Measurements from ENCODE around the gene CACNA1G. TPM values are rescaled to one million over a fixed set of nuclear protein-coding genes. Genes with fewer than 3 reads are reported as not detected.

The CACNA1G gene
- total RNA-seq, 1 experiment from 2014 or later = 0.04 TPM

GRCh38 chr17:50668025-50668837 lies 107.7 kb downstream of the CACNA1G start:
- H3K36me3 ChIP-seq (ENCODE audit: low read depth, low read length) = no peaks in the 10 kb centered on the region
- H3K9me3 ChIP-seq (ENCODE audit: low read length) = no peaks in the 10 kb centered on the region
- intact Hi-C loops (cut with micrococcal nuclease) = no loop called here
- peaks cover 20% of the 10 kb centered on the region for H3K4me1 ChIP-seq (ENCODE audit: insufficient read depth, low read length)
- ChIA-PET CTCF (no interaction called here), POLR2A (ENCODE audit: unreplicated experiment) (interaction anchor here (0.6 kb wide), 2 partner anchors 35 to 181 kb away, joined by 15 to 17 read pairs; no protein-coding TSS in a partner anchor)
- DNase-seq (peak; percentile 39), ATAC-seq (peak; percentile 47)
- no peaks in the 10 kb centered on the region for H3K27me3 ChIP-seq (ENCODE audit: low read length)
- BruUV-seq (replicated peaks) = no TSS peak
- H4K20me1 ChIP-seq (ENCODE audit: low read length) = no peaks in the 10 kb centered on the region
- H3F3A ChIP-seq (ENCODE audit: low read length, unreplicated experiment) = no peaks in the 10 kb centered on the region
- no peak overlapping the region for H2AFZ ChIP-seq (ENCODE audit: low read length)
- TF ChIP-seq EZH2 (IDR thresholded peaks at IDR 0.05; ENCODE audit: low read length, unreplicated experiment) (no peak), CTCF (conservative IDR thresholded peaks at IDR 0.05; ENCODE audit: low read depth, low read length) (no peak), EZH2phosphoT487 (IDR thresholded peaks at IDR 0.05; ENCODE audit: borderline replicate concordance, low read length) (no peak)
- H3K4me3 ChIP-seq (ENCODE audit: low read length) = no peak overlapping the region
- no peaks in the 10 kb centered on the region for H3K79me2 ChIP-seq (ENCODE audit: low read length)
- no peak overlapping the region for H3K9ac ChIP-seq (ENCODE audit: low read length)
- H3K4me2 ChIP-seq (ENCODE audit: low read length) = peak overlapping the region; percentile 59
- H3K9me2 ChIP-seq (replicated peaks; ENCODE audit: low read length) = no peaks in the 10 kb centered on the region
- H3K27ac ChIP-seq (ENCODE audit: low read length) = no peak overlapping the region

- no peaks in the 10 kb centered on the region for H3K27me3 ChIP-seq (ENCODE audit: low read length)
- intact Hi-C loops (cut with micrococcal nuclease) = no loop called here
- no TSS peak for BruUV-seq (replicated peaks)
- no peak for DNase-seq
- no peak overlapping the region for H3K27ac ChIP-seq (ENCODE audit: low read length)
- no peaks in the 10 kb centered on the region for H3F3A ChIP-seq (ENCODE audit: low read length, unreplicated experiment)
- H3K9me3 ChIP-seq (ENCODE audit: low read length) = no peaks in the 10 kb centered on the region
- POLR2A ChIA-PET (ENCODE audit: unreplicated experiment) = interaction anchor here (0.6 kb wide), 2 partner anchors 34 to 182 kb away, joined by 15 to 17 read pairs; no protein-coding TSS in a partner anchor
- H2AFZ ChIP-seq (ENCODE audit: low read length) = no peak overlapping the region
- no peak for ATAC-seq
- TF ChIP-seq CTCF (conservative IDR thresholded peaks at IDR 0.05; ENCODE audit: low read depth, low read length) (no peak), EZH2phosphoT487 (IDR thresholded peaks at IDR 0.05; ENCODE audit: borderline replicate concordance, low read length) (no peak), EZH2 (IDR thresholded peaks at IDR 0.05; ENCODE audit: low read length, unreplicated experiment) (no peak)
- H3K4me3 ChIP-seq (ENCODE audit: low read length) = no peak overlapping the region
- H4K20me1 ChIP-seq (ENCODE audit: low read length) = no peaks in the 10 kb centered on the region
- no peak overlapping the region for H3K9ac ChIP-seq (ENCODE audit: low read length)
- H3K9me2 ChIP-seq (replicated peaks; ENCODE audit: low read length) = no peaks in the 10 kb centered on the region
- H3K4me2 ChIP-seq (ENCODE audit: low read length) = no peak overlapping the region
- no peaks in the 10 kb centered on the region for H3K79me2 ChIP-seq (ENCODE audit: low read length)
- CTCF ChIA-PET = no interaction called here
- no peaks in the 10 kb centered on the region for H3K36me3 ChIP-seq (ENCODE audit: low read depth, low read length)
- peaks cover 24% of the 10 kb centered on the region for H3K4me1 ChIP-seq (ENCODE audit: insufficient read depth, low read length)
Measured at GRCh38 chr17:50668838-50669581, 108.5 kb downstream of the CACNA1G start.

Data from PC-3 (cell line).